ENCODE measurements around the gene OPN4.

DNA sequence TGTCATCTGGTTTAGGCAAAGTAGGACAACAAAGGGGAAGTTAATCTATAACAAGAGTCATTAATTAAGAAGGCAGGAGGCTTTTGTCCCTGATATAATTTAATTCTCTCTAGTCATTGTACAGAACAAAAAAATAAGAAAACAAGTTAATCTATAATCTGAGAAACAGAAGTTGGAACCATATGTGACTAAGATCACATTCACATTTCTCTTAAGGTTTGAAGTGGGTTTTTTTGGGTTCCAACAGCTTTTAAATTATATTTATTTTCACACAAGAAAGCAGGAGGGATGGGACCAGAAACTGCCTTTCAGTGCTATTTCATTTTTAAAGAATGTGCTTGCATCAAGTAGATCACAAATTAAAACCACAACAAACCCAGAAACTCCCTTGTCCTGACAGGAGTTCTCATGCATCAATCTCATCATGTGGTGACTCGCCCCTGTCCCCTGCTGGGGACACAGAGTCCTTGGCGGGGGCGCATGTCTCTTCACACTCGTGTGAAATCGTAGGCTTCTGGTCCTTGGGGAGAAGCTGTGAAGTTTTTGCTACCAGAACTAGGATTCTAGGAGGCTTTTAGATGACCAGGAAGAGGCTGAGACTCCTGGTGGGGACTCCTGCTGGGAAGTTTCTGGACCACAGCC, 10.1 kb upstream of the OPN4 start:
- TF ChIP-seq POLR2A (IDR thresholded peaks at IDR 0.05) = no peak
- peak in 2 of 3 donors; percentile 45 to 93 for TF ChIP-seq POLR2AphosphoS5 (IDR thresholded peaks at IDR 0.05)
